ENCODE data around the gene FGD3.

Gene FGD3

GRCh38 chr9:92965061-92965758, 17.9 kb downstream of the FGD3 start:
- Histone ChIP-seq H2AFZ (ENCODE audit: low read length) (peak overlapping the region; percentile 61), H3K9me2 (replicated peaks; ENCODE audit: insufficient read depth, low read length) (no peaks in the 10 kb centered on the region), H3F3A (ENCODE audit: insufficient read depth, low read length) (peaks cover 4% of the 10 kb centered on the region), H3K4me1 (ENCODE audit: low read length) (peaks cover 22% of the 10 kb centered on the region; the same call in 1 of the 2 replicates), H3K79me2 (ENCODE audit: low read length) (peaks cover 61% of the 10 kb centered on the region), H3K4me2 (ENCODE audit: low read depth, low read length) (peak overlapping the region; percentile 94), H3K36me3 (replicated peaks; ENCODE audit: insufficient read depth, low read length) (no peaks in the 10 kb centered on the region), H3K27me3 (replicated peaks; ENCODE audit: insufficient read depth, low read length) (no peaks in the 10 kb centered on the region), H3K9me3 (replicated peaks; ENCODE audit: insufficient read depth, low read length) (no peaks in the 10 kb centered on the region), H4K20me1 (ENCODE audit: insufficient read depth, low read length) (no peaks in the 10 kb centered on the region), H3K27ac (ENCODE audit: low read length) (peak overlapping the region; percentile 60; the same call in 1 of the 2 replicates), H3K4me3 (ENCODE audit: low read length) (peak overlapping the region; percentile 61), H3K9ac (ENCODE audit: low read length) (peak overlapping the region; percentile 72)
- TF ChIP-seq CTCF (IDR thresholded peaks at IDR 0.05; ENCODE audit: low read length) (no peak), EZH2phosphoT487 (IDR thresholded peaks at IDR 0.05; ENCODE audit: low read length) (no peak), EZH2 (optimal IDR thresholded peaks at IDR 0.05; ENCODE audit: low read depth, low read length) (no peak)
- DNase-seq, result no peak

- Histone ChIP-seq H3K79me2 (ENCODE audit: low read length) (peaks cover 68% of the 10 kb centered on the region), H3K9me2 (replicated peaks; ENCODE audit: insufficient read depth, low read length) (no peaks in the 10 kb centered on the region), H3K4me1 (ENCODE audit: low read length) (peaks cover 24% of the 10 kb centered on the region; the same call in 1 of the 2 replicates), H4K20me1 (ENCODE audit: insufficient read depth, low read length) (no peaks in the 10 kb centered on the region), H2AFZ (ENCODE audit: low read length) (no peak overlapping the region), H3K36me3 (replicated peaks; ENCODE audit: insufficient read depth, low read length) (no peaks in the 10 kb centered on the region), H3F3A (ENCODE audit: insufficient read depth, low read length) (peaks cover 4% of the 10 kb centered on the region), H3K27me3 (replicated peaks; ENCODE audit: insufficient read depth, low read length) (no peaks in the 10 kb centered on the region), H3K9ac (ENCODE audit: low read length) (peak overlapping the region; percentile 72; the same call in 1 of the 2 replicates), H3K4me2 (ENCODE audit: low read depth, low read length) (peak overlapping the region; percentile 94), H3K9me3 (replicated peaks; ENCODE audit: insufficient read depth, low read length) (no peaks in the 10 kb centered on the region), H3K4me3 (ENCODE audit: low read length) (peak overlapping the region; percentile 61), H3K27ac (ENCODE audit: low read length) (no peak overlapping the region)
- no peak for TF ChIP-seq EZH2phosphoT487 (IDR thresholded peaks at IDR 0.05; ENCODE audit: low read length)
- no peak for TF ChIP-seq EZH2 (optimal IDR thresholded peaks at IDR 0.05; ENCODE audit: low read depth, low read length)
- TF ChIP-seq CTCF (IDR thresholded peaks at IDR 0.05; ENCODE audit: low read length), result no peak
- DNase-seq, result no peak
These were observed 18.6 kb downstream of the FGD3 start for GRCh38 chr9:92965759-92966517.

- no peak for DNase-seq
- peaks cover 24% of the 10 kb centered on the region; the same call in 1 of the 2 replicates for H3K4me1 ChIP-seq (ENCODE audit: low read length)
- no peak overlapping the region for H3K9ac ChIP-seq (ENCODE audit: low read length)
- TF ChIP-seq EZH2 (optimal IDR thresholded peaks at IDR 0.05; ENCODE audit: low read depth, low read length) (no peak), EZH2phosphoT487 (IDR thresholded peaks at IDR 0.05; ENCODE audit: low read length) (no peak), CTCF (IDR thresholded peaks at IDR 0.05; ENCODE audit: low read length) (no peak)
- H3K36me3 ChIP-seq (replicated peaks; ENCODE audit: insufficient read depth, low read length), result no peaks in the 10 kb centered on the region
- no peaks in the 10 kb centered on the region for H3K27me3 ChIP-seq (replicated peaks; ENCODE audit: insufficient read depth, low read length)
- no peaks in the 10 kb centered on the region for H4K20me1 ChIP-seq (ENCODE audit: insufficient read depth, low read length)
- no peaks in the 10 kb centered on the region for H3K9me2 ChIP-seq (replicated peaks; ENCODE audit: insufficient read depth, low read length)
- peaks cover 72% of the 10 kb centered on the region for H3K79me2 ChIP-seq (ENCODE audit: low read length)
- H3K4me3 ChIP-seq (ENCODE audit: low read length), result no peak overlapping the region
- H3F3A ChIP-seq (ENCODE audit: insufficient read depth, low read length), result peaks cover 4% of the 10 kb centered on the region
- H2AFZ ChIP-seq (ENCODE audit: low read length), result no peak overlapping the region
- H3K9me3 ChIP-seq (replicated peaks; ENCODE audit: insufficient read depth, low read length), result no peaks in the 10 kb centered on the region
- H3K27ac ChIP-seq (ENCODE audit: low read length), result no peak overlapping the region
- H3K4me2 ChIP-seq (ENCODE audit: low read depth, low read length), result no peak overlapping the region
These were observed 19.1 kb downstream of the FGD3 start for GRCh38 chr9:92966518-92966800.
